Esophagus squamous epithelium (tissue), 5 donors: ENCODE measurements around the gene TNFRSF25. TPM values are rescaled to one million over a fixed set of nuclear protein-coding genes. Genes with fewer than 3 reads are reported as not detected.

Experiments
- DNase-seq: peaks from one replicate; lab custom pipeline; 2025; lab: John Stamatoyannopoulos, UW
- H3K27ac ChIP-seq, 4 donors: fragments of 200-600 bp; sonication (generic); one replicate each; pipeline ENCODE4 v1.5.1; 2016 to 2019; ENCODE audit warnings: mild to moderate bottlenecking in 1 of 4
- H3K27me3 ChIP-seq, 4 donors: fragments of 200-600 bp; sonication (generic); 1 replicate in 3 of 4; 2 replicates in 1 of 4; pipeline versions ENCODE4 v1.5.1 to v1.6.0; 2017 to 2021; ENCODE audit warnings: antibody characterized with exemption in 1 of 4
- H3K36me3 ChIP-seq, 3 donors: fragments of 200-600 bp; sonication (generic); one replicate each; pipeline ENCODE4 v1.5.1; 2016 to 2019
- H3K4me1 ChIP-seq, 3 donors: fragments of 200-600 bp; sonication (generic); one replicate each; pipeline ENCODE4 v1.5.1; 2017 to 2019
- H3K4me3 ChIP-seq, 4 donors: fragments of 200-600 bp; sonication (generic); 1 replicate in 3 of 4; 2 replicates in 1 of 4; pipeline ENCODE4 v1.5.1; 2016 to 2019; ENCODE audit warnings: mild to moderate bottlenecking in 2 of 4, moderate library complexity in 1 of 4
- H3K9me3 ChIP-seq, 3 donors: fragments of 200-600 bp; sonication (generic); one replicate each; pipeline ENCODE4 v1.5.1; 2016 to 2019
- CTCF ChIP-seq, 6 experiments: fragments of 450-650 bp in 4 of 6; fragments of 200-600 bp in 2 of 6; sonication (generic) in 2 of 6; IDR thresholded peaks; one replicate each; pipeline ENCODE4 v1.5.1; 2016 to 2019; ENCODE audit warnings: antibody characterized with exemption in 6 of 6, mild to moderate bottlenecking in 4 of 6, moderate library complexity in 4 of 6
- POLR2A ChIP-seq, 4 donors: fragments of 450-650 bp; IDR thresholded peaks; one replicate each; pipeline ENCODE4 v1.6.1; 2017; ENCODE audit warnings: antibody characterized with exemption in 4 of 4, mild to moderate bottlenecking in 4 of 4, moderate library complexity in 3 of 4
- WGBS, 2 donors: methylation state at CpG; one replicate each; pipeline ENCODE4 v1.1.5; 2018; 5-methylcytosine and 5-hydroxymethylcytosine counted together
- intact Hi-C: fragments of 100-400 bp; cut with DNase I; formaldehyde crosslinking; loops from one replicate; pipeline ENCODE4 v1.15.0; 2022
- total RNA-seq, 4 donors: library from RNA; depleted of rRNA; stranded (reverse); fragments of >200 nt; gene quantifications; one replicate each; pipeline ENCODE4 v1.1.0, GENCODE V29; 2016
- donor health status: DM: yes; HTN: yes; CAD: no.

Gene TNFRSF25
- total RNA-seq, 4 donors from 2014 or later = 22.1 to 47.3 (median 34.3) TPM

- H3K4me3 ChIP-seq = peak overlapping the region in 3 of 4 donors; percentile 13 to 28 (median 24)
- intact Hi-C loops = no loop called here
- H3K4me1 ChIP-seq = peaks cover 10 to 42% (median 15%) of the 10 kb centered on the region in 3 donors
- WGBS, 2 donors = 71% methylated on average over 13 to 14 of the region's 67 CpGs
- no peak for DNase-seq
- peaks cover 0 to under 1% (median 0%) of the 10 kb centered on the region in 4 donors for H3K27me3 ChIP-seq
- no peaks in the 10 kb centered on the region for H3K9me3 ChIP-seq
- peaks cover 30 to 94% (median 37%) of the 10 kb centered on the region in 3 donors for H3K36me3 ChIP-seq
- peak in 1 of 4 donors; percentile 21 for TF ChIP-seq POLR2A (IDR thresholded peaks at IDR 0.05)
- TF ChIP-seq CTCF (IDR thresholded peaks at IDR 0.05) = no peak
- peak overlapping the region; percentile 91 to 93 (median 92) for H3K27ac ChIP-seq
These were observed 5.4 kb upstream of the TNFRSF25 start for GRCh38 chr1:6471086-6471969.

- TF ChIP-seq POLR2A (IDR thresholded peaks at IDR 0.05) (no peak), CTCF (IDR thresholded peaks at IDR 0.05) (no peak)
- peaks cover 0 to 10% (median 0%) of the 10 kb centered on the region in 4 donors for H3K27me3 ChIP-seq
- peaks cover 30 to 98% (median 37%) of the 10 kb centered on the region in 3 donors for H3K36me3 ChIP-seq
- no peak for DNase-seq
- H3K4me1 ChIP-seq = peaks cover 10 to 33% (median 11%) of the 10 kb centered on the region in 3 donors
- no peaks in the 10 kb centered on the region for H3K9me3 ChIP-seq
- intact Hi-C loops = no loop called here
- H3K4me3 ChIP-seq = no peak overlapping the region
- 85 to 87% methylated on average over 4 of the region's 67 CpGs for WGBS, 2 donors
- peak overlapping the region; percentile 91 to 93 (median 92) for H3K27ac ChIP-seq
These were observed 4.4 kb upstream of the TNFRSF25 start for GRCh38 chr1:6470132-6471085.

GRCh38 chr1:6468729-6469461 is 2.9 kb upstream of the TNFRSF25 start:
- Histone ChIP-seq H3K27me3 (peaks cover 0 to 24% (median 0%) of the 10 kb centered on the region in 4 donors), H3K36me3 (peaks cover 30 to 98% (median 37%) of the 10 kb centered on the region in 3 donors), H3K27ac (no peak overlapping the region), H3K4me1 (peaks cover 10 to 31% (median 10%) of the 10 kb centered on the region in 3 donors), H3K9me3 (no peaks in the 10 kb centered on the region), H3K4me3 (no peak overlapping the region)
- no peak for DNase-seq
- no peak for TF ChIP-seq CTCF (IDR thresholded peaks at IDR 0.05)
- 83 to 90% methylated on average over 2 to 6 of the region's 13 CpGs for WGBS, 2 donors
- intact Hi-C loops = no loop called here

GRCh38 chr1:6467744-6468688 is 2.0 kb upstream of the TNFRSF25 start:
- TF ChIP-seq POLR2A (IDR thresholded peaks at IDR 0.05) = no peak
- no peak for TF ChIP-seq CTCF (IDR thresholded peaks at IDR 0.05)
- Histone ChIP-seq H3K36me3 (peaks cover 30 to 98% (median 37%) of the 10 kb centered on the region in 3 donors), H3K4me1 (peaks cover 10 to 24% (median 10%) of the 10 kb centered on the region in 3 donors), H3K27me3 (peaks cover 0 to 24% (median 0%) of the 10 kb centered on the region in 4 donors), H3K27ac (no peak overlapping the region), H3K4me3 (no peak overlapping the region), H3K9me3 (no peaks in the 10 kb centered on the region)
- no peak for DNase-seq
- WGBS, 2 donors = 80 to 91% methylated on average over 4 to 12 of the region's 30 CpGs
- intact Hi-C loops = no loop called here
